ENCODE data around the gene MTR. TPM values are rescaled to one million over a fixed set of nuclear protein-coding genes. Genes with fewer than 3 reads are reported as not detected.

MTR gene
- total RNA-seq, 2 experiments from 2014 or later = 52.5 to 54.7 TPM

- POLR2A ChIA-PET = no interaction called here
- CTCF ChIA-PET = no interaction called here
These were observed 135.4 kb downstream of the MTR start for GRCh38 chr1:236930503-236930902.

GRCh38 chr1:236938760-236939159, 143.7 kb downstream of the MTR start:
- POLR2A ChIA-PET = no interaction called here
- CTCF ChIA-PET = no interaction called here

GRCh38 chr1:236942431-236942830, 147.3 kb downstream of the MTR start:
- CTCF ChIA-PET = no interaction called here
- POLR2A ChIA-PET = no interaction called here

- ChIA-PET CTCF (no interaction called here), POLR2A (no interaction called here)
These were observed 149.5 kb downstream of the MTR start for GRCh38 chr1:236944556-236944955.

GRCh38 chr1:236945002-236945401, 149.9 kb downstream of the MTR start:
- CTCF ChIA-PET = no interaction called here
- POLR2A ChIA-PET = no interaction called here

GRCh38 chr1:236947794-236948193, 152.7 kb downstream of the MTR start:
- ChIA-PET CTCF (no interaction called here), POLR2A (no interaction called here)

- CTCF ChIA-PET = interaction anchor here (0.8 kb wide), 1 partner anchor 10 kb away, joined by 4 read pairs; no protein-coding TSS in a partner anchor
These were observed 153.3 kb downstream of the MTR start for GRCh38 chr1:236948381-236948780.

GRCh38 chr1:236948996-236949395, 153.9 kb downstream of the MTR start:
- POLR2A ChIA-PET = no interaction called here
- CTCF ChIA-PET = interaction anchor here (0.8 kb wide), 1 partner anchor 11 kb away, joined by 4 read pairs; no protein-coding TSS in a partner anchor

More at GRCh38 chr1:236948381-236948780, 153.3 kb downstream of the MTR start:
- POLR2A ChIA-PET = no interaction called here

- ChIA-PET POLR2A (no interaction called here), CTCF (no interaction called here)
These were observed 155.3 kb downstream of the MTR start for GRCh38 chr1:236950365-236950764.

- ChIA-PET POLR2A (no interaction called here), CTCF (no interaction called here)
These were observed 156.6 kb downstream of the MTR start for GRCh38 chr1:236951672-236952071.

- POLR2A ChIA-PET = no interaction called here
- CTCF ChIA-PET = no interaction called here
These were observed 157.3 kb downstream of the MTR start for GRCh38 chr1:236952246-236953003.

GRCh38 chr1:236953151-236953700, 158.1 kb downstream of the MTR start:
- POLR2A ChIA-PET = no interaction called here
- CTCF ChIA-PET = no interaction called here

Other genes with a start within 250 kb of the MTR start
- gene HEATR1, start 190.8 kb upstream of the MTR start, total RNA-seq = 100 to 1,000 TPM; 106 to 111 TPM
- not detected for gene ACTN2, start 108.8 kb upstream of the MTR start, total RNA-seq
- not detected for gene MT1HL1, start 209.1 kb downstream of the MTR start, total RNA-seq
- gene RYR2, start 246.9 kb downstream of the MTR start, total RNA-seq = under 1 TPM; 0.08 to 0.13 TPM